SK-N-SH (cell line): Measurements from ENCODE around the gene ZNF8.

Experiments used
- CTCF ChIP-seq: fragments of 200-600 bp; sonication (generic); IDR thresholded peaks from 2 replicates; pipeline ENCODE4 v1.6.1; 2017; ENCODE audit warnings: antibody characterized with exemption, mild to moderate bottlenecking, moderate library complexity
- GATA2 ChIP-seq: sonication (generic); formaldehyde crosslinking; IDR thresholded peaks from 2 replicates; pipeline ENCODE4 v1.5.0; 2020; ENCODE audit warnings: mild to moderate bottlenecking, missing genetic modification reagents
- TCF12 ChIP-seq: IDR thresholded peaks from 2 replicates; pipeline ENCODE4 v1.4.0; 2012
- USF2 ChIP-seq: fragments of 150-350 bp; IDR thresholded peaks from 2 replicates; pipeline ENCODE4 v1.6.1; 2017; ENCODE audit warnings: antibody characterized with exemption, low read length, low read depth, borderline replicate concordance

- TF ChIP-seq GATA2 (CRISPR knock-in tag) (no peak), CTCF (no peak), USF2 (no peak), TCF12 (no peak)
Measured at GRCh38 chr19:58336820-58337219, 58.1 kb downstream of the ZNF8 start.
